ENCODE measurements around the gene CAPN5. TPM values are rescaled to one million over a fixed set of nuclear protein-coding genes. Genes with fewer than 3 reads are reported as not detected.

CAPN5 gene
- total RNA-seq, 2 donors from 2014 or later, result 2.6 to 4.0 TPM

GRCh38 chr11:77122576-77123212, 55.9 kb downstream of the CAPN5 start:
- no peak for TF ChIP-seq CTCF (IDR thresholded peaks at IDR 0.05)
- H3K4me3 ChIP-seq, result no peak overlapping the region
- peaks cover 0 to 11% of the 10 kb centered on the region in 2 donors for H3K4me1 ChIP-seq
- no peak for DNase-seq (ENCODE audit: low spot score)
- no peaks in the 10 kb centered on the region for H3K27me3 ChIP-seq
- H3K36me3 ChIP-seq, result no peaks in the 10 kb centered on the region
- no peak overlapping the region for H3K27ac ChIP-seq
- H3K9me3 ChIP-seq, result no peaks in the 10 kb centered on the region

DNA sequence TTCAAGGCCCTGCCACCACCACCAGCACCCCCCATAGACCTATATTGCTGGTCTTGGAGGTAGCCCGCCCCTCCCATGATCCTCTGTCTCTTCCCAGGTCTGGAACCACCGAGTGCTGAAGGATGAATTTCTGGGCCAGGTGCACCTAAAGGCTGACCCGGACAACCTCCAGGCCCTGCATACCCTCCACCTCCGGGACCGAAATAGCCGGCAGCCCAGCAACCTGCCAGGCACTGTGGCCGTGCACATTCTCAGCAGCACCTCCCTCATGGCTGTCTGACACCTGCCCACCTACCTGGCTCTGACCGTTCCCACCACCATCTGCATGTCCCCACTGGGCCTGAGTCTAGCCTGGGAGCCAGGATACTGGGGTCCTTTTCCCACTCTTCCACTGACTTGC, 56.8 kb downstream of the CAPN5 start:
- no peak for TF ChIP-seq CTCF (IDR thresholded peaks at IDR 0.05)
- Histone ChIP-seq H3K36me3 (no peaks in the 10 kb centered on the region), H3K27ac (no peak overlapping the region), H3K4me1 (peaks cover 0 to 20% of the 10 kb centered on the region in 2 donors), H3K4me3 (no peak overlapping the region), H3K9me3 (no peaks in the 10 kb centered on the region), H3K27me3 (no peaks in the 10 kb centered on the region)
- DNase-seq (ENCODE audit: low spot score), result no peak

DNA sequence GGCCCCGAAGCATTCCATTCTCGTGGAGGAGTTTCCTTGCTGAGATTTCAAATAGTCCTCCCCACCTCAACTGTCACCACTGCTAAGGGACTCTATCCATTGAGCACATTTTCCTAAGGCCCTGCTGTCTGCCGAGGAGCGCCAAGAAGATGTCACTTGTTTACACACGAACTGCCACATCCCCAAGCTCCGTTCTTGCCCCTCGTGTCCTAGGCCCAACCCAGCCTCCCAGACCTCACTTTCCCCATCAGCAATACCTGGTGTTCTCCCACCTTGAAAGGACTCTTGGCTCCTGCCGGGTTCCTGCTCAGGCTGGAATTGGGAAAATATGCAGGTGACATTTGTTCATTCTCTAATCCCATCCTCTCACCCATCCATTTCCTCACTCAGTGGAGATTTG, 57.3 kb downstream of the CAPN5 start:
- Histone ChIP-seq H3K4me1 (peaks cover 0 to 22% of the 10 kb centered on the region in 2 donors), H3K27ac (no peak overlapping the region), H3K27me3 (no peaks in the 10 kb centered on the region), H3K36me3 (no peaks in the 10 kb centered on the region), H3K9me3 (no peaks in the 10 kb centered on the region), H3K4me3 (no peak overlapping the region)
- no peak for TF ChIP-seq CTCF (IDR thresholded peaks at IDR 0.05)
- no peak for DNase-seq (ENCODE audit: low spot score)

DNA sequence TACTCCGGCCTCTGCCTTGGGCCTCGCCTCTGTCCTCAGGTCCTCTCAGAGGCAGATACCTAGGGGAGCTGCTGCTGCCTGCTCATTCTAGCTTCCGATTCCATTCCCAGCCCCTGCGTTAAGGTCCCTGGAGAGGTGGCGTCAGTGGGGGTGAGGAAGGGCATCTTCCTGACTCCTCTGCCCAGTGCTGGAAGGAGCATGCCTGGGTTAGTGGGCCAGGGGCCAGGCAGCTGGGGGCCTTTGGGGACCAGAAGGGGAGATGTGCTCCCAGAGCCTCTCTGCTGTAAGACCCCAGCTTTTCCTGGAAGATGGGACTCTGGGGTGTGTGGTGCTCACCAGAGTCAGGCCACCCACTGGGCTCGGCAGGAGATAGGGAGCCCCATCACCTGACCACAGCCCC, 57.7 kb downstream of the CAPN5 start:
- Histone ChIP-seq H3K27me3 (no peaks in the 10 kb centered on the region), H3K4me3 (no peak overlapping the region), H3K9me3 (no peaks in the 10 kb centered on the region), H3K27ac (no peak overlapping the region), H3K4me1 (peaks cover 0 to 22% of the 10 kb centered on the region in 2 donors), H3K36me3 (no peaks in the 10 kb centered on the region)
- TF ChIP-seq CTCF (IDR thresholded peaks at IDR 0.05), result no peak
- no peak for DNase-seq (ENCODE audit: low spot score)

GRCh38 chr11:77125191-77125590, 58.4 kb downstream of the CAPN5 start:
- no peak for DNase-seq (ENCODE audit: low spot score)
- no peak overlapping the region for H3K4me3 ChIP-seq
- no peaks in the 10 kb centered on the region for H3K27me3 ChIP-seq
- TF ChIP-seq CTCF (IDR thresholded peaks at IDR 0.05), result no peak
- no peaks in the 10 kb centered on the region for H3K9me3 ChIP-seq
- no peaks in the 10 kb centered on the region for H3K36me3 ChIP-seq
- H3K4me1 ChIP-seq, result peaks cover 0 to 25% of the 10 kb centered on the region in 2 donors
- no peak overlapping the region for H3K27ac ChIP-seq

- Histone ChIP-seq H3K4me1 (peaks cover 0 to 30% of the 10 kb centered on the region in 2 donors), H3K27ac (no peak overlapping the region), H3K36me3 (no peaks in the 10 kb centered on the region), H3K27me3 (no peaks in the 10 kb centered on the region), H3K4me3 (no peak overlapping the region), H3K9me3 (no peaks in the 10 kb centered on the region)
- no peak for TF ChIP-seq CTCF (IDR thresholded peaks at IDR 0.05)
- DNase-seq (ENCODE audit: low spot score), result no peak
Measured at GRCh38 chr11:77125695-77126094, 58.9 kb downstream of the CAPN5 start.

Measured in right atrium auricular region (tissue), 2 donors.